ENCODE results near the gene ELMO1. TPM values are rescaled to one million over a fixed set of nuclear protein-coding genes. Genes with fewer than 3 reads are reported as not detected.

ELMO1 gene
- total RNA-seq, 1 experiment from 2014 or later: 1.1 TPM

- ATAC-seq (no peak), DNase-seq (ENCODE audit: low read depth, low spot score) (no peak)
- H3K27ac ChIP-seq (ENCODE audit: low read depth, low read length): no peak overlapping the region
- CTCF ChIA-PET: no interaction called here
- intact Hi-C loops (cut with micrococcal nuclease): no loop called here
- POLR2A ChIA-PET: no interaction called here
- no peak overlapping the region for H3K9ac ChIP-seq (ENCODE audit: low read length)
- no peaks in the 10 kb centered on the region for H3K9me3 ChIP-seq (ENCODE audit: control insufficient read depth in 1 of 2, insufficient read depth in 1 of 2, low read depth in 1 of 2, low read length in 2 of 2)
- no peak overlapping the region for H2AFZ ChIP-seq (ENCODE audit: low read depth, low read length, poor library complexity, severe bottlenecking)
- RAD21 ChIA-PET (ENCODE audit: low non-redundant PET in 1 of 2, low total read pairs in 2 of 2, uncharacterized antibody in 2 of 2, unreplicated experiment in 2 of 2): no interaction called here
- H3K79me2 ChIP-seq (ENCODE audit: insufficient read depth, low read length): no peaks in the 10 kb centered on the region
- BruUV-seq (replicated peaks): no TSS peak
- no peaks in the 10 kb centered on the region for H3K9me2 ChIP-seq (ENCODE audit: insufficient read depth)
- H3K4me1 ChIP-seq (ENCODE audit: control insufficient read depth in 1 of 2, insufficient read depth in 2 of 2, low read length in 2 of 2): no peaks in the 10 kb centered on the region
- no peak for TF ChIP-seq CBX3 (IDR thresholded peaks at IDR 0.05; ENCODE audit: low read depth)
- TF ChIP-seq SIN3A (IDR thresholded peaks at IDR 0.05; ENCODE audit: low read depth): no peak
- no peak for TF ChIP-seq POLR2AphosphoS5 (IDR thresholded peaks at IDR 0.05; ENCODE audit: low read depth, low read length)
- no peak for TF ChIP-seq REST (IDR thresholded peaks at IDR 0.05; ENCODE audit: low read depth)
- no peak for TF ChIP-seq POLR2A (IDR thresholded peaks at IDR 0.05; ENCODE audit: borderline replicate concordance, extremely low read depth, insufficient read depth, insufficient read length)
- no peak for TF ChIP-seq ZFX (IDR thresholded peaks at IDR 0.05)
- TF ChIP-seq CTCF (IDR thresholded peaks at IDR 0.05 in 2 of 3, conservative IDR thresholded peaks at IDR 0.05 in 1 of 3; ENCODE audit: borderline replicate concordance in 1 of 3, insufficient read depth in 1 of 3, low read depth in 2 of 3, low read length in 2 of 3): no peak
- no peak for TF ChIP-seq YY1 (IDR thresholded peaks at IDR 0.05; ENCODE audit: extremely low read depth, insufficient replicate concordance, low read depth, low read length)
- no peak for TF ChIP-seq SP1 (IDR thresholded peaks at IDR 0.05; ENCODE audit: low read depth)
- no peak for TF ChIP-seq EZH2 (IDR thresholded peaks at IDR 0.05)
- no peak for TF ChIP-seq ELF1 (IDR thresholded peaks at IDR 0.05; ENCODE audit: borderline replicate concordance, low read depth)
- TF ChIP-seq ZNF274 (IDR thresholded peaks at IDR 0.05; ENCODE audit: low read depth, low read length): no peak
- no peak for TF ChIP-seq RAD21 (IDR thresholded peaks at IDR 0.05; ENCODE audit: low read depth)
- TF ChIP-seq EGR1 (IDR thresholded peaks at IDR 0.05; ENCODE audit: low read depth): no peak
- no peak for TF ChIP-seq CEBPB (IDR thresholded peaks at IDR 0.05; ENCODE audit: low read depth)
- no peak for TF ChIP-seq ATF3 (IDR thresholded peaks at IDR 0.05)
- no peak overlapping the region for H3K4me3 ChIP-seq (replicated peaks in 1 of 2; ENCODE audit: low read depth in 1 of 2, low read length in 2 of 2)
- no peaks in the 10 kb centered on the region for H3K27me3 ChIP-seq (ENCODE audit: insufficient read depth, low read length)
- H3K36me3 ChIP-seq (ENCODE audit: control insufficient read depth in 1 of 2, insufficient read depth in 2 of 2, low read length in 2 of 2): no peaks in the 10 kb centered on the region
- H3K4me2 ChIP-seq (ENCODE audit: low read length): no peak overlapping the region
- H4K20me1 ChIP-seq (ENCODE audit: insufficient read depth): no peaks in the 10 kb centered on the region
Measured at GRCh38 chr7:36868727-36869411, 579.8 kb downstream of the ELMO1 start.
